ENCODE results near the gene OBSCN. TPM values are rescaled to one million over a fixed set of nuclear protein-coding genes. Genes with fewer than 3 reads are reported as not detected.

Gene OBSCN
- total RNA-seq, 1 experiment from 2014 or later, result 33.3 TPM

DNA sequence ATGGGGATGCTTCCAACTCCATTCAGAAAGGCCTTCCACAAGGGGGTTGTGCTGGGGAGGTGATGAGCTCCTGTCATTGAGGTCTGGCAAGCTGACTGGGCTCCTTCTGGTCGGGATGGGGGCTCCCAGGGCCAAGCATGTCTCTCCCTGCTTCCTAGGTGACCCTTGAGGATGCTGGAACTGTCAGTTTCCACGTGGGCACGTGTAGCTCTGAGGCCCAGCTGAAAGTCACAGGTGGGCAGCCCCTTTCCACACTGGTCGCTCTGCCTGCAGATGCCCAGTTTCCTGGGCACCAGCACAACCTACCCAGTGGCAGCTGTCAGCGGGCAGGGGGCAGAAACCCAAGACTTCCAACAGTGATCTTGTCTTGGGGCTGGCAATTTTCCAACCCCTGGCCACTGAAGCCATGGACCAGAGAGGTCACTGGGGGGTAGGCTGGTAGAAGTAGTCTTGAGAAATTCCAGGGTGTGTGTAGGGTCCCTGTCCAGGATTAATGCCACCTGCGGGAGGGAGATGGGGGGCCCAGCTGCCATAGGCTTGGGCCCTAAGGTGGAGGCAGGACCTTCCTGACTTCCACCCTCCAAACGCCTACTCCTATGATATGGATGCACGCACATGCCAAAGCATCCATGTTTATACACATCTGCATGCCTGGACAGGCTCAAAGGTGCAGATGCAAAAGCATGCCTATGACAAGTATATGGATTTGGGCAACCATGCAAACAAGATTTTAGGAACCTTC, 101.7 kb downstream of the OBSCN start:
- no peak overlapping the region for H3K23ac ChIP-seq (ENCODE audit: insufficient read length, low read depth, low read length)
- Mint-ChIP-seq H3K27me3 (ENCODE audit: low read depth) (peaks cover 1% of the 10 kb centered on the region; the same call in 1 of the 2 replicates), H3K36me3 (ENCODE audit: insufficient read depth in 1 of 3, low read depth in 3 of 3) (peaks cover 16 to 19% (median 18%) of the 10 kb centered on the region in 3 experiments), H3K9me3 (peaks cover 9 to 14% of the 10 kb centered on the region in 2 experiments), H3K4me3 (no peak overlapping the region), H3K27ac (no peak overlapping the region; a peak in 1 of 7 replicates), H3K4me1 (no peaks in the 10 kb centered on the region)
- no peak overlapping the region for H3K4ac ChIP-seq (ENCODE audit: low read depth, low read length)
- H3K79me1 ChIP-seq (ENCODE audit: insufficient read depth, low read depth, low read length, poor library complexity, severe bottlenecking), result no peaks in the 10 kb centered on the region
- no peaks in the 10 kb centered on the region for H3K4me1 ChIP-seq (ENCODE audit: insufficient read depth, low read length)
- H2AFZ ChIP-seq (ENCODE audit: low read length), result no peak overlapping the region
- H3K56ac ChIP-seq (ENCODE audit: insufficient read length, low read depth, low read length), result no peak overlapping the region
- no peak overlapping the region for H2BK12ac ChIP-seq (ENCODE audit: insufficient read length, low read depth, low read length)
- TF ChIP-seq, protein P1, sequence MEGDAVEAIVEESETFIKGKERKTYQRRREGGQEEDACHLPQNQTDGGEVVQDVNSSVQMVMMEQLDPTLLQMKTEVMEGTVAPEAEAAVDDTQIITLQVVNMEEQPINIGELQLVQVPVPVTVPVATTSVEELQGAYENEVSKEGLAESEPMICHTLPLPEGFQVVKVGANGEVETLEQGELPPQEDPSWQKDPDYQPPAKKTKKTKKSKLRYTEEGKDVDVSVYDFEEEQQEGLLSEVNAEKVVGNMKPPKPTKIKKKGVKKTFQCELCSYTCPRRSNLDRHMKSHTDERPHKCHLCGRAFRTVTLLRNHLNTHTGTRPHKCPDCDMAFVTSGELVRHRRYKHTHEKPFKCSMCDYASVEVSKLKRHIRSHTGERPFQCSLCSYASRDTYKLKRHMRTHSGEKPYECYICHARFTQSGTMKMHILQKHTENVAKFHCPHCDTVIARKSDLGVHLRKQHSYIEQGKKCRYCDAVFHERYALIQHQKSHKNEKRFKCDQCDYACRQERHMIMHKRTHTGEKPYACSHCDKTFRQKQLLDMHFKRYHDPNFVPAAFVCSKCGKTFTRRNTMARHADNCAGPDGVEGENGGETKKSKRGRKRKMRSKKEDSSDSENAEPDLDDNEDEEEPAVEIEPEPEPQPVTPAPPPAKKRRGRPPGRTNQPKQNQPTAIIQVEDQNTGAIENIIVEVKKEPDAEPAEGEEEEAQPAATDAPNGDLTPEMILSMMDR (conservative IDR thresholded peaks at IDR 0.05), result no peak
- H3T11ph ChIP-seq (ENCODE audit: low read length), result no peak overlapping the region
- H2AK5ac ChIP-seq (ENCODE audit: insufficient read length, low read length), result no peak overlapping the region
- H3K23me2 ChIP-seq (ENCODE audit: insufficient read length, low read depth, low read length, poor library complexity, severe bottlenecking), result no peaks in the 10 kb centered on the region
- H2BK120ac ChIP-seq (ENCODE audit: low read depth, low read length, poor library complexity, severe bottlenecking), result no peak overlapping the region
- H2BK5ac ChIP-seq (ENCODE audit: insufficient read length, low read length), result no peak overlapping the region
- no peak overlapping the region for H4K91ac ChIP-seq (ENCODE audit: insufficient read length, low read depth, low read length)
- WGBS (ENCODE audit: extremely low coverage, insufficient read length, low lambda C conversion rate), result no CpG with 5 or more reads among the region's 8 CpGs
- no peak overlapping the region for H4K5ac ChIP-seq (ENCODE audit: insufficient read length, low read depth, low read length)
- no peak overlapping the region for H3K9ac ChIP-seq (ENCODE audit: extremely low read depth, insufficient read length, low read length)
- H2BK20ac ChIP-seq (ENCODE audit: low read depth, low read length, poor library complexity, severe bottlenecking), result no peak overlapping the region
- no peak overlapping the region for H3K18ac ChIP-seq (ENCODE audit: insufficient read length, low read depth, low read length)
- H2BK15ac ChIP-seq (ENCODE audit: low read depth, low read length), result no peak overlapping the region
- H3K14ac ChIP-seq (ENCODE audit: insufficient read depth, low read length), result no peak overlapping the region; the same call in 1 of the 2 replicates
- no peak overlapping the region for H4K8ac ChIP-seq (replicated peaks; ENCODE audit: insufficient read length, low read depth, low read length)
- no peaks in the 10 kb centered on the region for H4K20me1 ChIP-seq (ENCODE audit: control insufficient read depth, insufficient read depth, insufficient read length)
- DNase-seq, result no peak
- no peaks in the 10 kb centered on the region for H3K27me3 ChIP-seq (ENCODE audit: insufficient read depth, low read length)
- H3K9me3 ChIP-seq (ENCODE audit: control insufficient read depth, low read depth, low read length), result no peaks in the 10 kb centered on the region
- H3K79me2 ChIP-seq (ENCODE audit: insufficient read depth, low read length), result no peaks in the 10 kb centered on the region
- no peak overlapping the region for H3K27ac ChIP-seq (ENCODE audit: insufficient read length, low read depth, low read length)
- no peak overlapping the region for H3K4me2 ChIP-seq (ENCODE audit: insufficient read depth, insufficient read length, low read length)

Data from H9 (cell line).